ENCODE results near the gene ATP11A. TPM values are rescaled to one million over a fixed set of nuclear protein-coding genes. Genes with fewer than 3 reads are reported as not detected.

Gene ATP11A
- total RNA-seq, 3 donors from 2014 or later = 15.5 to 28.7 (median 19.4) TPM

DNA sequence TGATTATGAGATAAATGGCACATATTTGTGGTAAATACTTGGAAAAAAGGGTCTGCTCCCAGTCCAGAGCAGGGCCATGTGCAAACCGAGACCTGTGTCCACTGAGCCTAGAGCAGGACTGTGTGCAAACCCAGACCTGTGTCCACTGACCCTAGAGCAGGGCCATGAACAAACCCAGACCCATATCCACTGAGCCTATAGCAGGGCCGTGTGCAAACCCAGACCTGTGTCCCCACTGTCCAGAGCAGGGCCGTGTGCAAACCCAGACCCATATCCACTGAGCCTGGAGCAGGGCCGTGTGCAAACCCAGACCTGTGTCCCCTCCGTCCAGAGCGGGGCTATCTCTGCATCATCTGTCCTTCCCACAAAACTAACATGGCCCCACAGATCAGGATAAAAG lies 136.0 kb downstream of the ATP11A start:
- Histone ChIP-seq H3K36me3 (ENCODE audit: low read depth) (no peaks in the 10 kb centered on the region), H3K4me1 (ENCODE audit: low read depth) (no peaks in the 10 kb centered on the region), H3K4me3 (no peak overlapping the region), H3K9me3 (no peaks in the 10 kb centered on the region)
- DNase-seq = no peak
- no peak for ATAC-seq
- intact Hi-C loops (cut with DNase I, micrococcal nuclease) = no loop called here
- TF ChIP-seq, protein P1, sequence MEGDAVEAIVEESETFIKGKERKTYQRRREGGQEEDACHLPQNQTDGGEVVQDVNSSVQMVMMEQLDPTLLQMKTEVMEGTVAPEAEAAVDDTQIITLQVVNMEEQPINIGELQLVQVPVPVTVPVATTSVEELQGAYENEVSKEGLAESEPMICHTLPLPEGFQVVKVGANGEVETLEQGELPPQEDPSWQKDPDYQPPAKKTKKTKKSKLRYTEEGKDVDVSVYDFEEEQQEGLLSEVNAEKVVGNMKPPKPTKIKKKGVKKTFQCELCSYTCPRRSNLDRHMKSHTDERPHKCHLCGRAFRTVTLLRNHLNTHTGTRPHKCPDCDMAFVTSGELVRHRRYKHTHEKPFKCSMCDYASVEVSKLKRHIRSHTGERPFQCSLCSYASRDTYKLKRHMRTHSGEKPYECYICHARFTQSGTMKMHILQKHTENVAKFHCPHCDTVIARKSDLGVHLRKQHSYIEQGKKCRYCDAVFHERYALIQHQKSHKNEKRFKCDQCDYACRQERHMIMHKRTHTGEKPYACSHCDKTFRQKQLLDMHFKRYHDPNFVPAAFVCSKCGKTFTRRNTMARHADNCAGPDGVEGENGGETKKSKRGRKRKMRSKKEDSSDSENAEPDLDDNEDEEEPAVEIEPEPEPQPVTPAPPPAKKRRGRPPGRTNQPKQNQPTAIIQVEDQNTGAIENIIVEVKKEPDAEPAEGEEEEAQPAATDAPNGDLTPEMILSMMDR (IDR thresholded peaks at IDR 0.05) = no peak

DNA sequence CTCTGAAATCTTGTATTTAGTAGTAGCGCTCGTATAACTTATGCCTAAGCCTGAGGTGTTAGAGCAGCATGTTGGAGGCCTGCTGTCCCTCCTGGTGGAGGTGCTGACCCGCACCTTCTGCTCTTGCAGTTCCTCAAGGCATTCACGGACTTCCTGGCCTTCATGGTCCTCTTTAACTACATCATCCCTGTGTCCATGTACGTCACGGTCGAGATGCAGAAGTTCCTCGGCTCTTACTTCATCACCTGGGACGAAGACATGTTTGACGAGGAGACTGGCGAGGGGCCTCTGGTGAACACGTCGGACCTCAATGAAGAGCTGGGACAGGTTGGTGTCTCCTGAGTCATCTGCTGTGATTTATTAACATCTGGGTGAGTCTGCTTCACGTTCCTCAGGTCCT lies 136.7 kb downstream of the ATP11A start:
- ATAC-seq (no peak), DNase-seq (no peak)
- intact Hi-C loops (cut with DNase I, micrococcal nuclease) = no loop called here
- Histone ChIP-seq H3K4me1 (ENCODE audit: low read depth) (no peaks in the 10 kb centered on the region), H3K9me3 (no peaks in the 10 kb centered on the region), H3K36me3 (ENCODE audit: low read depth) (no peaks in the 10 kb centered on the region), H3K4me3 (no peak overlapping the region)
- TF ChIP-seq, protein P1 (IDR thresholded peaks at IDR 0.05) = no peak

DNA sequence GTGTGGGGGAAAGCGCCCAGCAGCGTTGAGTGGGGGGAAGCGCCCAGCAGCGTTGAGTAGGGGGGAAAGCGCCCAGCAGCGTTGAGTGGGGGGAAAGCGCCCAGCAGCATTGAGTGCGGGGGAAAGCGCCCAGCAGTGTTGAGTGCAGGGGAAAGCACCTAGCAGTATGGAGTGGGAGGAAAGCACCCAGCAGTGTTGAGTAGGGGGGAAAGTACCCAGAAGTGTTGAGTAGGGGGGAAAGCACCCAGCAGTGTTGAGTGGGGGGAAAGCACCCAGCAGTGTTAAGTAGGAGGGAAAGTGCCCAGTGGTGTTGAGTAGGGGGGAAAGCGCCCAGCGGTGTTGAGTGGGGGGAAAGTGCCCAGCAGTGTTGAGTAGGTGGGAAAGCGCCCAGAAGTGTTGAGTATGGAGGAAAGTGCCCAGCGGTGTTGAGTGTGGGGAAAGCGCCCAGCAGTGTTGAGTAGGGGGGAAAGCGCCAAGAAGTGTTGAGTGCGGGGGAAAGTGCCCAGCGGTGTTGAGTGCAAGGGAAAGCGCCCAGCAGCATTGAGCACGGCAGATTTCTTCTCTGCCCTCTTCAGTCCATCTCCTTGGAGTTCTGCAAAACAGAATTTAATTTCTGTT lies 138.4 kb downstream of the ATP11A start:
- intact Hi-C loops (cut with DNase I, micrococcal nuclease) = no loop called here
- no peak for DNase-seq
- no peak for ATAC-seq
- no peaks in the 10 kb centered on the region for H3K4me1 ChIP-seq (ENCODE audit: low read depth)
- no peaks in the 10 kb centered on the region for H3K9me3 ChIP-seq
- H3K4me3 ChIP-seq = no peak overlapping the region
- H3K36me3 ChIP-seq (ENCODE audit: low read depth) = no peaks in the 10 kb centered on the region
- TF ChIP-seq, protein P1 (IDR thresholded peaks at IDR 0.05) = no peak

GRCh38 chr13:112828756-112829155 lies 138.9 kb downstream of the ATP11A start:
- intact Hi-C loops (cut with DNase I, micrococcal nuclease) = no loop called here
- ATAC-seq (no peak), DNase-seq (no peak)
- no peaks in the 10 kb centered on the region for H3K36me3 ChIP-seq (ENCODE audit: low read depth)
- H3K9me3 ChIP-seq = no peaks in the 10 kb centered on the region
- H3K4me1 ChIP-seq (ENCODE audit: low read depth) = no peaks in the 10 kb centered on the region
- TF ChIP-seq, protein P1 (IDR thresholded peaks at IDR 0.05) = no peak
- H3K4me3 ChIP-seq = no peak overlapping the region

DNA sequence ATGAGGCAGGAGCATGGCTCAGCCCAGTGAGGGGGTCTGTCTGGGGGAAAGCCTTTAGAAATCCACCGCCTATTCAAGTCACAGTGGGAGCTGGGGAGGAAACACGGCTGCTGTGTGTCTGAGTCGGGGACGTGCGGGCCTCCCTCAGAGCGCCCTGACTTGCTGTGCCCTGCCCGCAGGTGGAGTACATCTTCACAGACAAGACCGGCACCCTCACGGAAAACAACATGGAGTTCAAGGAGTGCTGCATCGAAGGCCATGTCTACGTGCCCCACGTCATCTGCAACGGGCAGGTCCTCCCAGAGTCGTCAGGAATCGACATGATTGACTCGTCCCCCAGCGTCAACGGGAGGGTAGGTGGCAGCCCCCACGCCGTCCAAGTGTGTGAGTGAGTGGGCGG lies 141.4 kb downstream of the ATP11A start:
- TF ChIP-seq, protein P1 (IDR thresholded peaks at IDR 0.05) = no peak
- no peak for DNase-seq
- H3K4me3 ChIP-seq = no peak overlapping the region
- H3K36me3 ChIP-seq (ENCODE audit: low read depth) = no peaks in the 10 kb centered on the region
- ATAC-seq = no peak
- H3K9me3 ChIP-seq = no peaks in the 10 kb centered on the region
- intact Hi-C loops (cut with DNase I, micrococcal nuclease) = no loop called here
- H3K4me1 ChIP-seq (ENCODE audit: low read depth) = no peaks in the 10 kb centered on the region

DNA sequence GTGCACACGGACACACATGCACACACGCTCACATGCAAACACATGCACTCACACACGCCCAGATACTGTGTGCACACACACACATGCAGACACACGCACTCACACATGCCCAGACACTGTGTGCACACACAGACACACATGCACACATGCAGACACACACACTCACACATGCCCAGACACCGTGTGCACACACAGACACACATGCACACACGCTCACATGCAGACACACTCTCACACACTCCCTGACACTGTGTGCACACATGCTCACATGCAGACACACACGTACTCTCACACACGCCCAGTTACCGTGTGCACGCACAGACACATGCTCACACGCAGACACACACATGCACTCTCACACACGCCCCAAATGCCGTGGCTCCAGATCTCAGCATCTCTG lies 142.0 kb downstream of the ATP11A start:
- no peaks in the 10 kb centered on the region for H3K36me3 ChIP-seq (ENCODE audit: low read depth)
- H3K9me3 ChIP-seq = no peaks in the 10 kb centered on the region
- TF ChIP-seq, protein P1 (IDR thresholded peaks at IDR 0.05) = no peak
- no peak overlapping the region for H3K4me3 ChIP-seq
- no peaks in the 10 kb centered on the region for H3K4me1 ChIP-seq (ENCODE audit: low read depth)
- intact Hi-C loops (cut with DNase I, micrococcal nuclease) = no loop called here
- no peak for ATAC-seq
- DNase-seq = no peak

Data from mucosa of descending colon (tissue), 3 donors.